NCI-H524 treated with DMSO at 0.1 percent for 48 hours (cell line): ENCODE results near the gene PROKR1.
"Not testable (repeated sequence)": the region's sequence is repeated elsewhere in the genome, so short reads cannot be mapped to it uniquely, and the experiment has no call there.

Experiments
- DNase-seq: peaks from one replicate; lab custom pipeline; 2025; lab: John Stamatoyannopoulos, UW

PROKR1 gene

GRCh38 chr2:68658266-68658665 lies 14.9 kb downstream of the PROKR1 start:
- DNase-seq: no peak

- DNase-seq: no peak
Measured at GRCh38 chr2:68659081-68659480, 15.7 kb downstream of the PROKR1 start.

- DNase-seq: no peak
Measured at GRCh38 chr2:68660658-68661057, 17.3 kb downstream of the PROKR1 start.

GRCh38 chr2:68662466-68662865 lies 19.1 kb downstream of the PROKR1 start:
- no peak for DNase-seq

GRCh38 chr2:68663371-68664156 lies 20.2 kb downstream of the PROKR1 start:
- no peak for DNase-seq

GRCh38 chr2:68667371-68667770 lies 24.0 kb downstream of the PROKR1 start:
- DNase-seq: no peak

- no peak for DNase-seq
Measured at GRCh38 chr2:68669651-68670050, 26.3 kb downstream of the PROKR1 start.

- no peak for DNase-seq
Measured at GRCh38 chr2:68671961-68672360, 28.6 kb downstream of the PROKR1 start.

- DNase-seq: no peak
Measured at GRCh38 chr2:68673631-68674030, 30.3 kb downstream of the PROKR1 start.

- DNase-seq: no peak
Measured at GRCh38 chr2:68675470-68675869, 32.1 kb downstream of the PROKR1 start.

- not testable (repeated sequence) for DNase-seq
Measured at GRCh38 chr2:68677837-68678236, 34.5 kb downstream of the PROKR1 start.

GRCh38 chr2:68679166-68679916 lies 36.0 kb downstream of the PROKR1 start:
- DNase-seq: not testable (repeated sequence)

GRCh38 chr2:68679917-68680267 lies 36.5 kb downstream of the PROKR1 start:
- DNase-seq: not testable (repeated sequence)

GRCh38 chr2:68684197-68684596 lies 40.8 kb downstream of the PROKR1 start:
- DNase-seq: no peak

GRCh38 chr2:68686178-68686577 lies 42.8 kb downstream of the PROKR1 start:
- DNase-seq: no peak

- DNase-seq: no peak
Measured at GRCh38 chr2:68687018-68687417, 43.6 kb downstream of the PROKR1 start.

GRCh38 chr2:68689553-68690537 lies 46.5 kb downstream of the PROKR1 start:
- no peak for DNase-seq

- DNase-seq: no peak
Measured at GRCh38 chr2:68690851-68691250, 47.5 kb downstream of the PROKR1 start.

GRCh38 chr2:68692511-68692910 lies 49.1 kb downstream of the PROKR1 start:
- DNase-seq: no peak

- DNase-seq: peak; percentile 31
Measured at GRCh38 chr2:68693951-68694350, 50.6 kb downstream of the PROKR1 start.

- DNase-seq: no peak
Measured at GRCh38 chr2:68695971-68696370, 52.6 kb downstream of the PROKR1 start.

- no peak for DNase-seq
Measured at GRCh38 chr2:68696554-68696953, 53.2 kb downstream of the PROKR1 start.
